NCI-H345 (cell line): ENCODE results near the gene SHANK2.

Experiments
- DNase-seq: peaks from one replicate; lab custom pipeline; 2025; lab: John Stamatoyannopoulos, UW

Gene SHANK2

GRCh38 chr11:71269603-71270511 lies 17.5 kb upstream of the SHANK2 start:
- no peak for DNase-seq

- DNase-seq = no peak
Observed at GRCh38 chr11:71268706-71269321, 16.4 kb upstream of the SHANK2 start.

- no peak for DNase-seq
Observed at GRCh38 chr11:71267807-71268421, 15.5 kb upstream of the SHANK2 start.

GRCh38 chr11:71266114-71266833 lies 13.9 kb upstream of the SHANK2 start:
- no peak for DNase-seq

GRCh38 chr11:71265559-71266092 lies 13.2 kb upstream of the SHANK2 start:
- no peak for DNase-seq

- DNase-seq = no peak
Observed at GRCh38 chr11:71263386-71263785, 11.0 kb upstream of the SHANK2 start.

- no peak for DNase-seq
Observed at GRCh38 chr11:71255800-71256479, 3.6 kb upstream of the SHANK2 start.

GRCh38 chr11:71255323-71255722 lies 2.9 kb upstream of the SHANK2 start:
- no peak for DNase-seq

- DNase-seq = no peak
Observed at GRCh38 chr11:71253794-71254193, 1.4 kb upstream of the SHANK2 start.

GRCh38 chr11:71252770-71253730 lies 673 bp upstream of the SHANK2 start:
- peak; percentile 29 for DNase-seq

GRCh38 chr11:71251761-71252268 lies 562 bp downstream of the SHANK2 start:
- DNase-seq = peak; percentile 67

- DNase-seq = peak; percentile 46
Observed at GRCh38 chr11:71251151-71251721, 1.1 kb downstream of the SHANK2 start.

- DNase-seq = peak; percentile 15
Observed at GRCh38 chr11:71250523-71251150, 1.7 kb downstream of the SHANK2 start.

- no peak for DNase-seq
Observed at GRCh38 chr11:71249301-71249700, 3.1 kb downstream of the SHANK2 start.

- DNase-seq = no peak
Observed at GRCh38 chr11:71248656-71249055, 3.7 kb downstream of the SHANK2 start.

GRCh38 chr11:71248251-71248570 lies 4.2 kb downstream of the SHANK2 start:
- DNase-seq = no peak

GRCh38 chr11:71247551-71248250 lies 4.7 kb downstream of the SHANK2 start:
- DNase-seq = peak; percentile 47

GRCh38 chr11:71246559-71246958 lies 5.8 kb downstream of the SHANK2 start:
- peak; percentile 52 for DNase-seq
